CD4-positive, CD25-positive, alpha-beta regulatory T cell (primary cell): ENCODE results near the gene C3orf62. TPM values are rescaled to one million over a fixed set of nuclear protein-coding genes. Genes with fewer than 3 reads are reported as not detected.

ENCODE experiments used
- ATAC-seq, 2 donors: fragments of 150-1000 bp; cut with Tn5 transposase; one replicate each; pipeline ENCODE4 v1.10.0; 2021; ENCODE audit warnings: low read depth in 2 of 2, moderate number of reproducible peaks in 2 of 2, moderate library complexity in 1 of 2
- DNase-seq, 3 donors: peaks; one replicate each; pipeline versions ENCODE4 v3.0.0 to v3.0.0-alpha.2; 2012 to 2022; ENCODE audit warnings: mixed read lengths in 1 of 3
- H3K27ac ChIP-seq: one replicate; pipeline ENCODE4 v1.7.0; 2013; ENCODE audit warnings: mild to moderate bottlenecking, low read length; ENCODE audit not compliant: insufficient read depth, poor library complexity, severe bottlenecking
- H3K27me3 ChIP-seq: one replicate; pipeline ENCODE4 v1.7.0; 2013; ENCODE audit warnings: low read length; ENCODE audit not compliant: control insufficient read depth, insufficient read depth
- H3K36me3 ChIP-seq: one replicate; pipeline ENCODE4 v1.7.0; 2013; ENCODE audit warnings: mild to moderate bottlenecking, low read length, moderate library complexity; ENCODE audit not compliant: control insufficient read depth, insufficient read depth
- H3K4me1 ChIP-seq: 2 replicates; pipeline ENCODE4 v1.7.0; 2013; ENCODE audit warnings: mild to moderate bottlenecking, low read length; ENCODE audit not compliant: insufficient read depth, control insufficient read depth, poor library complexity, severe bottlenecking
- H3K4me3 ChIP-seq: one replicate; pipeline ENCODE4 v1.7.0; 2013; ENCODE audit warnings: low read depth, mild to moderate bottlenecking, low read length, moderate library complexity
- H3K9me3 ChIP-seq, 2 experiments: 1 replicate in 1 of 2; 2 replicates in 1 of 2; pipeline ENCODE4 v1.7.0; 2013; ENCODE audit warnings: low read length in 2 of 2, mild to moderate bottlenecking in 1 of 2, moderate library complexity in 1 of 2; ENCODE audit not compliant: control insufficient read depth in 2 of 2
- H3K27ac Mint-ChIP-seq, 3 donors: one replicate each; pipeline ENCODE4 v1.8.0; 2020 to 2022; ENCODE audit warnings: mild to moderate bottlenecking in 3 of 3, mixed read lengths in 3 of 3, moderate library complexity in 2 of 3
- H3K27me3 Mint-ChIP-seq: one replicate; pipeline ENCODE4 v1.8.0; 2022; ENCODE audit warnings: mild to moderate bottlenecking, mixed read lengths
- H3K36me3 Mint-ChIP-seq: one replicate; pipeline ENCODE4 v1.8.0; 2020; ENCODE audit warnings: mixed read lengths
- H3K4me1 Mint-ChIP-seq, 4 donors: one replicate each; pipeline ENCODE4 v1.8.0; 2020 to 2022; ENCODE audit warnings: mixed read lengths in 4 of 4, mild to moderate bottlenecking in 1 of 4
- H3K4me3 Mint-ChIP-seq, 4 donors: one replicate each; pipeline ENCODE4 v1.8.0; 2020 to 2022; ENCODE audit warnings: mild to moderate bottlenecking in 4 of 4, mixed read lengths in 4 of 4, moderate library complexity in 3 of 4
- H3K9me3 Mint-ChIP-seq, 7 donors: one replicate each; pipeline ENCODE4 v1.8.0; 2020 to 2022; ENCODE audit warnings: mixed read lengths in 7 of 7, mild to moderate bottlenecking in 3 of 7, moderate library complexity in 2 of 7
- polyA plus RNA-seq, 4 donors: library from polyadenylated mRNA; unstranded; fragments of 300-500 nt; fragmentation: Illumina TruSeq; gene quantifications; one replicate each; pipeline ENCODE4 v1.2.3, GENCODE V29; 2021
- total RNA-seq: library from RNA; stranded (reverse); gene quantifications from one replicate; pipeline ENCODE4 v1.2.3, GENCODE V29; 2022

C3orf62 gene
- total and polyA plus RNA-seq, 5 donors from 2014 or later, result 0.56 to 12.4 (median 0.79) TPM

DNA sequence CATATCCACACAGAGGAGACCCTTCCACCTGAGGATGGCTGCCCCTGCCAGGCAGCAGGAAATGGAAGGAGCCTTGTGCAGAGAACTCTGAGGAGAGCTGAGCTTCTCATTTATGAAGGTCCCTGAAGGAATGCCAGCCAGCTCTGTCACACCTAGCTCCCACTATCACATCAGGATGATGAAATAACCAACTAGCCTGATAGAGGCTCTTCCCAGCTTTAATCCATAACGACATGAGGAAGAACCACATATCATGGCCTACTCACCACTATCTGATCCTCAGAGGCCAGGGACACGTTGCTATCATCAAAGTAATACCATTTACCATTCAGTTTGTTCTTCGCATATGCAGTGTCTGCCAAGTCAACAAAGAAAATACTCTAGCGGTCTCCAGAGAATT lies 1.5 kb upstream of the C3orf62 start:
- Mint-ChIP-seq H3K4me1 (peaks cover 0 to 28% (median 19%) of the 10 kb centered on the region in 4 donors), H3K36me3 (peaks cover 11% of the 10 kb centered on the region), H3K9me3 (no peaks in the 10 kb centered on the region), H3K4me3 (peak overlapping the region in 3 of 4 donors; percentile 44 to 84 (median 69)), H3K27me3 (no peaks in the 10 kb centered on the region), H3K27ac (peak overlapping the region in 2 of 3 donors; percentile 71 to 86)
- Histone ChIP-seq H3K9me3 (no peaks in the 10 kb centered on the region), H3K4me1 (peaks cover 14% of the 10 kb centered on the region), H3K36me3 (peaks cover 32% of the 10 kb centered on the region), H3K27ac (peak overlapping the region; percentile 82), H3K4me3 (no peak overlapping the region), H3K27me3 (no peaks in the 10 kb centered on the region)
- DNase-seq (no peak), ATAC-seq (no peak)

- Histone ChIP-seq H3K27me3 (no peaks in the 10 kb centered on the region), H3K4me3 (no peak overlapping the region), H3K27ac (peak overlapping the region; percentile 82), H3K36me3 (peaks cover 27% of the 10 kb centered on the region), H3K4me1 (peaks cover 14% of the 10 kb centered on the region), H3K9me3 (no peaks in the 10 kb centered on the region)
- DNase-seq (no peak), ATAC-seq (no peak)
- Mint-ChIP-seq H3K36me3 (peaks cover 8% of the 10 kb centered on the region), H3K9me3 (no peaks in the 10 kb centered on the region), H3K4me3 (peak overlapping the region; percentile 78 to 90 (median 83)), H3K27me3 (no peaks in the 10 kb centered on the region), H3K27ac (peak overlapping the region; percentile 85 to 90 (median 86)), H3K4me1 (peaks cover 0 to 28% (median 19%) of the 10 kb centered on the region in 4 donors)
Observed at GRCh38 chr3:49277383-49277775, 347 bp upstream of the C3orf62 start.

GRCh38 chr3:49273825-49274532 lies 3.1 kb downstream of the C3orf62 start:
- Mint-ChIP-seq H3K27ac (no peak overlapping the region), H3K9me3 (no peaks in the 10 kb centered on the region), H3K36me3 (peaks cover 9% of the 10 kb centered on the region), H3K4me1 (peaks cover 0 to 28% (median 20%) of the 10 kb centered on the region in 4 donors), H3K4me3 (no peak overlapping the region), H3K27me3 (no peaks in the 10 kb centered on the region)
- Histone ChIP-seq H3K4me3 (no peak overlapping the region), H3K9me3 (no peaks in the 10 kb centered on the region), H3K36me3 (peaks cover 6% of the 10 kb centered on the region), H3K27ac (no peak overlapping the region), H3K27me3 (no peaks in the 10 kb centered on the region), H3K4me1 (peaks cover 14% of the 10 kb centered on the region)
- DNase-seq, result no peak
- ATAC-seq, result no peak

DNA sequence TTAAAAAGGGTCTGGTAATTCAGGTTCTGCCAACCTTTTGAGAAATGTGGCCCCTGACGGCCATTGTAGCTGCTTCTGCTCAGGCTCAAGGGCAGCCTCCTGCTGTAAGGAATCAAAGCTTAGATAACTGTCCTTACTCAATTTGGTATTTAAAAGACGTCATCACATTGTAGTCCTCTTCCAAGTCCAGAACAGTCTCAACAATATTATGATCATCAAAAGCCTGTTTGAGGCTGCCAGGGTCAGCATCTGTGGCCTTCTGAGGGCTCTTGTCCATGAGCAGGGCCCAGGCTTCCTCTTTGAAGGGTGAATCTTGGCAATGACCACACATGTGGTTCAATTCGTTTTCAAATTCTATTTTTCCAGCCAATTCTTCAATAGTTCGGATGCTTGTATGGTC lies 6.0 kb downstream of the C3orf62 start:
- H3K9me3 ChIP-seq, result no peaks in the 10 kb centered on the region
- no peak overlapping the region for H3K27ac ChIP-seq
- H3K9me3 Mint-ChIP-seq, result no peaks in the 10 kb centered on the region
- H3K4me3 Mint-ChIP-seq, result no peak overlapping the region
- no peak for ATAC-seq
- peaks cover 0 to 7% (median 5%) of the 10 kb centered on the region in 4 donors for H3K4me1 Mint-ChIP-seq
- no peaks in the 10 kb centered on the region for H3K27me3 ChIP-seq
- H3K4me1 ChIP-seq, result peaks cover 6% of the 10 kb centered on the region
- no peak overlapping the region for H3K27ac Mint-ChIP-seq
- H3K36me3 Mint-ChIP-seq, result peaks cover 11% of the 10 kb centered on the region
- H3K36me3 ChIP-seq, result no peaks in the 10 kb centered on the region
- no peaks in the 10 kb centered on the region for H3K27me3 Mint-ChIP-seq
- DNase-seq, result no peak
- H3K4me3 ChIP-seq, result no peak overlapping the region

GRCh38 chr3:49270156-49270500 lies 6.9 kb downstream of the C3orf62 start:
- DNase-seq, result no peak
- peaks cover 11% of the 10 kb centered on the region for H3K36me3 Mint-ChIP-seq
- H3K27ac Mint-ChIP-seq, result no peak overlapping the region
- H3K36me3 ChIP-seq, result no peaks in the 10 kb centered on the region
- no peaks in the 10 kb centered on the region for H3K9me3 ChIP-seq
- peaks cover 0 to 2% (median under 1%) of the 10 kb centered on the region in 4 donors for H3K4me1 Mint-ChIP-seq
- H3K9me3 Mint-ChIP-seq, result no peaks in the 10 kb centered on the region
- H3K27ac ChIP-seq, result no peak overlapping the region
- H3K4me3 ChIP-seq, result no peak overlapping the region
- no peak for ATAC-seq
- H3K27me3 ChIP-seq, result no peaks in the 10 kb centered on the region
- no peaks in the 10 kb centered on the region for H3K4me1 ChIP-seq
- H3K27me3 Mint-ChIP-seq, result no peaks in the 10 kb centered on the region
- no peak overlapping the region for H3K4me3 Mint-ChIP-seq

DNA sequence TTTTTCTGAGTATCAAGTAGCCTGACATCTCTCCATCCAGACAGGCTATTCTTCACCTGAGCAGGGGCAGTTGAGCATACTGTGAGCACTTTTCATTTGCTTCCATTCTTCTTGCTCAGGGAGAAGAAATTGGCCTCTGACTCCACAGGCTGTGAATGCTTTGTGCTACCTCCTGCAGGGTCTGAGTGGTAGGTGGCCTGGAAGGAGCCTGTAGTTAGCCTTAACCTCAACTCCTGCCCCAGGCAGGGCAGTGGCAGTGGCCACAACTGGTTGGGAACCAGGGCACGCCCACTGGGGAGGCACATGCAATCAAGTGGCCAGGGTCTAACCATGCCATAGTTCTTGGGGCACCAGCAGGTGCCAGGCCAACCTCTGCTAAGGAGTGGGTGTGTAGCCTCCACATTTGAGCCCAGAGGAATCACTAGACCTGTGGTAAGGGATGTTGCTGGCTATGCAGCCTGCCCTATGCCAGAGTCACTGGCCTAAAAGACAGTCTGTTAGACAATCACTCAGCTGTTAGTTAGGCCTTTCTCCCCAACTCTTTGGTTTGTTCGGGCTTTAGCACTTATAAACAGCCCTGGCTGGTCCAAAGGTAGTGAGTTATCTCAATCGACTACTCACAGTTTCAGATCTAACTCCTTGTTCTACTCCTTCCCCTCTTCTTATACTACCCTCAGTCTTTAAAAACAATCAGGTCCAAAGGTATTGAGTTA lies 7.4 kb downstream of the C3orf62 start:
- H3K9me3 Mint-ChIP-seq, result no peaks in the 10 kb centered on the region
- no peak overlapping the region for H3K27ac Mint-ChIP-seq
- H3K4me1 ChIP-seq, result no peaks in the 10 kb centered on the region
- no peaks in the 10 kb centered on the region for H3K27me3 Mint-ChIP-seq
- H3K4me3 Mint-ChIP-seq, result no peak overlapping the region
- ATAC-seq (no peak), DNase-seq (no peak)
- no peak overlapping the region for H3K4me3 ChIP-seq
- no peak overlapping the region for H3K27ac ChIP-seq
- no peaks in the 10 kb centered on the region for H3K36me3 ChIP-seq
- H3K36me3 Mint-ChIP-seq, result peaks cover 11% of the 10 kb centered on the region
- no peaks in the 10 kb centered on the region for H3K9me3 ChIP-seq
- H3K27me3 ChIP-seq, result no peaks in the 10 kb centered on the region
- H3K4me1 Mint-ChIP-seq, result peaks cover 0 to 2% (median under 1%) of the 10 kb centered on the region in 4 donors

- Histone ChIP-seq H3K4me1 (no peaks in the 10 kb centered on the region), H3K27me3 (no peaks in the 10 kb centered on the region), H3K9me3 (no peaks in the 10 kb centered on the region), H3K4me3 (no peak overlapping the region), H3K36me3 (no peaks in the 10 kb centered on the region), H3K27ac (no peak overlapping the region)
- Mint-ChIP-seq H3K4me1 (peaks cover 0 to 2% (median under 1%) of the 10 kb centered on the region in 4 donors), H3K4me3 (no peak overlapping the region), H3K27ac (no peak overlapping the region), H3K36me3 (peaks cover 11% of the 10 kb centered on the region), H3K27me3 (no peaks in the 10 kb centered on the region), H3K9me3 (no peaks in the 10 kb centered on the region)
- DNase-seq (no peak), ATAC-seq (no peak)
Observed at GRCh38 chr3:49266410-49267095, 10.5 kb downstream of the C3orf62 start.
